ENCODE results near the gene TCF4. TPM values are rescaled to one million over a fixed set of nuclear protein-coding genes. Genes with fewer than 3 reads are reported as not detected.

TCF4 gene
- total and polyA plus RNA-seq, 2 experiments from 2014 or later: 77.7 to 89.2 TPM

GRCh38 chr18:55310044-55310676 lies 277.8 kb downstream of the TCF4 start:
- H3F3A ChIP-seq (replicated peaks; ENCODE audit: low read depth): no peaks in the 10 kb centered on the region
- H3K36me3 ChIP-seq (ENCODE audit: insufficient read depth): no peaks in the 10 kb centered on the region
- ATAC-seq (no peak), DNase-seq (ENCODE audit: low spot score) (no peak)
- H3K27me3 ChIP-seq (ENCODE audit: insufficient read depth): no peaks in the 10 kb centered on the region
- no peak overlapping the region for H3K4me3 ChIP-seq
- Mint-ChIP-seq H3K36me3 (ENCODE audit: low read depth) (no peaks in the 10 kb centered on the region), H3K27ac (no peak overlapping the region), H3K9me3 (no peaks in the 10 kb centered on the region), H3K27me3 (ENCODE audit: insufficient read depth, low read depth, poor library complexity) (no peaks in the 10 kb centered on the region), H3K4me3 (no peak overlapping the region), H3K4me1 (peaks cover 66% of the 10 kb centered on the region)
- TF ChIP-seq ZNF114 (CRISPR knock-in tag; IDR thresholded peaks at IDR 0.05) (no peak), EZH2phosphoT487 (IDR thresholded peaks at IDR 0.05; ENCODE audit: unreplicated experiment) (no peak), EZH2 (IDR thresholded peaks at IDR 0.05; ENCODE audit: low read depth, unreplicated experiment) (no peak)
- no peak overlapping the region for H3K27ac ChIP-seq (ENCODE audit: low read depth)
- no peaks in the 10 kb centered on the region for H3K9me2 ChIP-seq (ENCODE audit: insufficient read depth)
- H3K4me1 ChIP-seq (ENCODE audit: insufficient read depth): peaks cover 48% of the 10 kb centered on the region
- no peak overlapping the region for H2AFZ ChIP-seq
- H4K20me1 ChIP-seq (replicated peaks; ENCODE audit: insufficient read depth): no peaks in the 10 kb centered on the region
- H3K79me2 ChIP-seq (replicated peaks; ENCODE audit: insufficient read depth): peaks cover 48% of the 10 kb centered on the region
- H3K4me2 ChIP-seq: no peak overlapping the region

GRCh38 chr18:55309249-55309648 lies 278.7 kb downstream of the TCF4 start:
- H3K79me2 ChIP-seq (replicated peaks; ENCODE audit: insufficient read depth): peaks cover 50% of the 10 kb centered on the region
- no peak overlapping the region for H3K27ac ChIP-seq (ENCODE audit: low read depth)
- H3K4me3 ChIP-seq: no peak overlapping the region
- Mint-ChIP-seq H3K27ac (no peak overlapping the region), H3K4me3 (no peak overlapping the region), H3K9me3 (no peaks in the 10 kb centered on the region), H3K36me3 (ENCODE audit: low read depth) (no peaks in the 10 kb centered on the region), H3K27me3 (ENCODE audit: insufficient read depth, low read depth, poor library complexity) (no peaks in the 10 kb centered on the region), H3K4me1 (peaks cover 63% of the 10 kb centered on the region)
- H3K27me3 ChIP-seq (ENCODE audit: insufficient read depth): no peaks in the 10 kb centered on the region
- H3K9me2 ChIP-seq (ENCODE audit: insufficient read depth): no peaks in the 10 kb centered on the region
- H3K4me2 ChIP-seq: no peak overlapping the region
- peaks cover 43% of the 10 kb centered on the region for H3K4me1 ChIP-seq (ENCODE audit: insufficient read depth)
- ATAC-seq (peak; percentile 71), DNase-seq (ENCODE audit: low spot score) (peak; percentile 21)
- TF ChIP-seq NANOG (IDR thresholded peaks at IDR 0.05; ENCODE audit: borderline replicate concordance) (no peak), ZNF114 (CRISPR knock-in tag; IDR thresholded peaks at IDR 0.05) (no peak), ZNF331 (CRISPR knock-in tag; IDR thresholded peaks at IDR 0.05; ENCODE audit: low read depth) (no peak), ZNF462 (CRISPR knock-in tag; IDR thresholded peaks at IDR 0.05) (no peak), STAT1 (IDR thresholded peaks at IDR 0.05; ENCODE audit: unreplicated experiment) (no peak)
- H3F3A ChIP-seq (replicated peaks; ENCODE audit: low read depth): no peaks in the 10 kb centered on the region
- H4K20me1 ChIP-seq (replicated peaks; ENCODE audit: insufficient read depth): no peaks in the 10 kb centered on the region
- no peak overlapping the region for H2AFZ ChIP-seq
- no peaks in the 10 kb centered on the region for H3K36me3 ChIP-seq (ENCODE audit: insufficient read depth)

Measured in GM23338 (cell line).